SH-SY5Y (cell line): Measurements from ENCODE around the gene ALG12.

ENCODE experiments used
- GATA2 ChIP-seq: IDR thresholded peaks from 2 replicates; pipeline ENCODE4 v1.6.1; 2011; ENCODE audit warnings: mild to moderate bottlenecking, low read depth, low read length
- GATA3 ChIP-seq: IDR thresholded peaks from 2 replicates; pipeline ENCODE4 v1.6.1; 2011; ENCODE audit warnings: low read depth, mild to moderate bottlenecking, low read length, moderate library complexity

ALG12 gene

DNA sequence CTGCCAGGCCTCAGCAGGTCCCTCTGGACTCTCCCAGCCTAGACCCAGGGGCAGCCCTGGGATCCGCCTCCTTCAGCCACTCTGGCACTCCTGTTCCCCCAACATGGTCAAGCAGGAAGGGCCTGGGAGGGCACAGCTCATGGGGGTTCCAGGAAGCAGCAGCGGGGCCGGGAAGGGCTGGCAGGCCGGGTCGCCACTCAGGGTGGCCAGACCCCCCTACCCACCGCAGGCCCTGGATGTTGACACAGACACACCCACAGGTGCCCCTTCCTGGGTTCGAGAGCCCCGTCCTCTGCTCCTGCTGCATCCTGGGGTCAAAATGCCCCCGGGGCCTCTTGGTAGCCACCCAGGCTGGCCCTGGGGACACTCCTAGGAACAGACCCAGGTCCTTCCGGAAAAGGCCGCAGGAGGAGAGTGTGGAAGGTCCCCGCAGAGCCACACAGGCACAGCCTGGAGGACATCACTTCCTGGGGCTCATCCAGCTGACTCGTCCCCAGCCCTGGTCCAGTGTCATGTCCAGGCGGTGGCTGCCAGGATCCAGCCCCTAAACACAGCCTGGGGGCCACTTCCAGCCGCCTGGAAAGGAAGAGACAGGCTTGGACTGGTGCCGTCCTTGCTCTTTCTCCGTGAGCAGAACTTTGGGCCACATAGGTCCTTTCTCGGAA is 35.6 kb upstream of the ALG12 start:
- TF ChIP-seq GATA2 (no peak), GATA3 (no peak)

DNA sequence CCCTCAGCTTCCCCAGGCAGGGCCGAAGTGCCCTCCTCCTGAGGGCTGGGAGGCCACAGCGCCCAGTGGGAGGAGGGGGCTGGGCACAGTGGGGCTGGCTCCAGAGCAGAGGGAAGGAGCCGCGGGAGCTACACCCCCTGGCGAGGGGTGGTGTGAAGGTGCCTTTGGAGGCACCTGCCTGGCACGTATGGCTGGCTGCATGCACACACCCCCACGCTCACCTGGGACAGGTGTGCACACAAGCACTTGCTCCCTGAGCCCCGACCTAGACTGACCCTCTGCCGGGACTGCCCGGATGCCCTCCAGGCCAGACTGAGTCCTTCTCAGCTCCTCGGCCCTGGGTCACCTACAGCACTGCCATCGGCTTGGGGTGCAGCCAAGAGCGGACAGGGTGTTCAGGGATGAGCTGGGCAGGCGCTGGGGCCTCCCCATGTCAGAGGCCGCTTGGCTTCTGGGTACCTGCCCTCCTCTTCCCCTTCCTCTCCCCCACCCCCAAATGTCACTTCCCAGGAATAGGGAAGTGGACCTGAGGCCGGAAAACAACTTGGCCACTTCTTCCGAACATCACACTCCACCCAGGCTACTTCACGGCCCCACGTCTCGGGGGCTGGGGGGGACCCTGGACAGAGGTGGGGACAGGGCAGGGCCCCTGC is 34.9 kb upstream of the ALG12 start:
- TF ChIP-seq GATA3 = no peak

DNA sequence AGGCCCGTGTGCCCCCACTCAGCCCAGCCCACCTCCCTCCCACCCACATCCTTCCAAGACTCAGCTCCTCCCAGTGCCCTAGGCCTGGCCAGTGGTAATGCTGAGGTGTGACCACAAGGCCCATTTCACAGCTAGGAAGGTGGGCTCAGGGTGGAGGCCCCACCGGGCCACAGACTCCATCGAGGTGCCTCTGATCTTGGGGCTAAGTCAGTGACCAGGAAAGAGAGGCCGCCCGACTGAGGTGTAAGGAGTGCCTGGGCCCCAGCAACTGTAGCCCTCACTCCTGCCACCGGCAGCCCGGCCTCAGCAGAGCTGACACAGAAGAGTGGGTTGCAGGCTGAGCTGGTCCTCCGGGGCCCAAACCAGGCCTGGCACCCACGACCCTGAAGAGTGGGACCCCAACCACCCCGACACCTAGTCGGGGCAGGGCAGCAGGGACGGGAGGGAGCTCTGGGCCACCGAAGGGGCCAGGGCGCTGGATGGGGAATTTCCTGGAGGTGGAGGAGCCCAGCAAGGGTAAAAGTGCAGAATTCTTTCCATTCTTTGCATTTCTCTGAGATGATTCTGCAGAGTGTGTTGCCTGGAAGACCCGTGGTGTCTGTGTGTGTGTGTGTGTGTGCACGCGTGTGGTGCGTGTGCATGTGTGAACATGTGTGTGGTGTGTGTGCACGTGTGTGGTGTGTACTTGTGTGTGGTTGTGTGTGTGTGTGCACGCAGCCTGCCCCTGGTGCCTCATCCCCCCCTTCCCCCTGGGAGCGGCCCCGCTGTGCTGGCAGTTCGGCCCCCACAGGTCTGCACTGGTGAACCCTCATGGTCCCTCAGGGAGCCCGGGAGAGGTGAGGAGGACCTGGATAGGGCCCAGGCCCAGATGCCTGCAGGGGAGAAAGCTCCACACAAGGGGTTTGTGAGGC is 34.0 kb upstream of the ALG12 start:
- TF ChIP-seq GATA3 (no peak), GATA2 (no peak)

DNA sequence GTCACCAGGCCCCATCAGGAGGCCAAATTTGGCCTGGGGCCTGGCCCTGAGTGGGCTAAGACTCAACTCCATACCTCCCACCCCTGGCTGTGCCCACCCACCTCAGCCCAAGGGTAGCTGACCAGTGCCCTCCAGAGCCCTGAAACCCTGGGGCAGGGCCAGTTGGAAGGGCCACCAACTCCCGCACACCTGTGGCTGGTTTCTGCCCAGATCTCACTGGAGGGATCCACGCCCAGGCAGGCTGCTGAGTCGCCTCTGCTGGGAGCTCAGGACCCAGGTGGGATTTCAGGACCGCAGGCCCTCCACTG is 33.4 kb upstream of the ALG12 start:
- TF ChIP-seq GATA2 (no peak), GATA3 (no peak)

DNA sequence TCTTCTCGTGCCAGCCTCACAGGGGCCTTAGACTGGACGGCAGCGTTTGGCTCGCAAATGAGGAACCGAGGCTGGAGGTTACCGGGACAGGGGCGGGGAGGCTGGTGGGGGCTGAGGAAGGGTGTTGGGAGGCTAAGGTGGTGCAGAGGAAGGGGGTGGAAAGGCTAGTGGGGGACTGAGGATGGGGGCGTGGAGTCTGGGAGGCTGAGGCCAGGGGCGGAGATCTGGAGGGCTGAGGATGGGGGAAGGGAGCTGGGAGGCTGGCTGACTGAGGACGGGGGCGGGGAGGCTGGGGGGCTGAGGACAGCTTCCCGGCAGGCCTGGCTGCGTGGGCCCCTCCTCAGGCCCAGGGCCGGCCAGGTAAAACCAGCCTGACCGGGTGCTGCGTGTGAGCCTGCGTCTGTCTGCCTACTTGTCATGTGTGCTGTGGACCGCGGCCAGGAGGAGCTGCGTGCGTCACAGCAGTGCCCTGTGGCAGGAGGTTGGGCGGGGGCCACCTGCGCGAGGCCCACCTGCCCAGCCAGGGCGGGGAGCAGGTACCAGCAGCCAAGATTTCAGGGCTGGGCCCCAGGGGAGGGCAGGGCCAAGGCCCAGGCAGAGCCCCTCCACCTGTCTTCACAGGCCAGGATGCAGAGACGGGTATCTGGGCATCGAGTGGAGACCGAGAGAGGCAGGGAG is 32.9 kb upstream of the ALG12 start:
- TF ChIP-seq GATA3 (no peak), GATA2 (no peak)

DNA sequence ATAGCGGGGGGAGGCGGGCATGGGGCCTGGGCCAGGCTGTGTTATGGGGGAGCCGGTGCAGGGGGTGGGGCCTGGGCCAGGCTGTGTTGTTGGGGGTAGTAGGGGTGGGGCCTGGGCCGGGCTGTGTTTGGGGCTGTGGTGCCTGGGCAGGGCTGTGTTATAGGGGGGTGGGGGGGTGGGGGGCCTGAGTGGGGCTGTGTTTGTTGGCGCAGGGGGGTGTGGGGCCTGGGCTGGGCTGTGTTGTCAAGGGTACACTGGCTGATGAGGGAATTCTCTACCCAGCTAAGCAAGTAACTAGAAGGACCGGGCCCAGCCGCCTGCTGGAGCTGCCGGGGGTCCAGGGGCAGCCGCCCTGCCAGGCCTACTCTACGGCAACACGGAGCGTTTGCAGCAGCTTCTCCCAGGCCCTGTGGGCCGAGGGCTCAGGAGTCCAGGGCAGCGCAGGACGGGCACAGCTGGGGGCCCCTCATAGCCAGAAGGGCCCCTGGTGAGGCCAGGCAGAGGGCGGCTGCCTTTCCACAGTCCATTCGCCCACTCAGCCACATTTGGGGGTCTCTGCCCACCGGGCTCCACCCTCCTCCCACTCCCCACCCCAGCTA is 32.3 kb upstream of the ALG12 start:
- TF ChIP-seq GATA3 (no peak), GATA2 (no peak)

DNA sequence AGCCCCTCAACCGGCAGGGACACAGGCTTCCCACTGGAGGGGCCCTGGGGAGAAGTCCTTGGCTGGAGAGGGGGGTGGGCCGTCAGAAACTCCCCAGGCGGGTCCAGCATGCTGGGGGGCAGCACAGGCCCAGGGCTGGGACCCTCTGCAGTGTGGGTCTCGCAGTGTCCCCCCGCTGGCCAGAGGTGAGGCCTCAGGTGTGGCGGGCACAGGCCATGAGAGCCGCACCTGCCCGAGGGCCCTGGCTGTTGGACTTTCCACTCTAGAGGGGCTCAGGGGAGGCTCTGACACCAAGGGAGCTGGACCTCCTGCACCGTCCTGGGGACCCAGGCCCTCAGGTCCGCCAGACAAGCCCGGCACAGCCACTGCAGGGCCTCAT is 31.7 kb upstream of the ALG12 start:
- no peak for TF ChIP-seq GATA3
- TF ChIP-seq GATA2 = no peak

DNA sequence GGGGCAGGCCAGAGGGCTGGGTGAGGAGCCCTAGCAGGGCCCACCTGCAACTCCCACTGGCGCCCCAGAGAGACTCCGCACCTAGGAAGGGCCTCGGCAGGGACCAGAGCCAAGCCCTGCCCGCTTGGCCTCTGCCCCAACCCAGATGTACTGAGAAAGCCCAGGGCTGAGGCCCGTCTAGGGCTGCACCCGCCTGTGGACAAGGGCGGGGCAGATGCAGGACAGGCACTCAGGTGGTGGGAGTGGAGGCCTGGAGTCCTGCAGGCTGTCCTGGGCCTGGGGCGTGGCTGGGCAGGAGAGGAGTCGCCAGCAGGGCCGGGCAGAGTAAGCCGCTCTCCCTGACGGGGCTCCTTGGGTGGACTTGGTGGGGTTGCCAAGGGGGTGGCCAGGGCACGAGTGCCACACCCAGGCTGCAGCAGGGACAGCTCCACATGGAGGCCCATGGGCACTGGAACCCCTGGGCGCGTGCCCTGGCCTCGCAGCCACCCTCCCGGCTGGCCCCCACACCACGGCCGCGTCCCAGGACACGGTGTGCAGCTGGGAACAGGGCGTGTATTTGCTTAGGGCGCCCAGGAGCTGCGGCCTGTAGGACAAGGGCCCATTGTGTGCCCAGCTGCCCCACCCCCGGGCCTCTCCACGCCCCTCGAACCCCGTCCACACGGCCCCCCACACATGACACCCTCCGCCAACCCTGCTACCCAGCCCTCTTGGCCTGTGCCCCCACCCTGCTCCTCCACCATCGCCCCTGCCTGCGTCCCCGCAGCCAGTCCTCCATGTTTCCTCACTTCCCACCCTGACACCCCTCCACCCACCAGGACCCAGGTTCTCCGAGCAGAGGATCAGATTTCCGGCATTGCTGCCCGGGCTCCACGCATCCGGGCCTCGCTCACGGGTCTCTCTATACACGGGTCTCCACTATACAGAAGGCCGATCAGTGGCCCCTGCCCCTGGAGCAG is 31.0 kb upstream of the ALG12 start:
- TF ChIP-seq GATA3 (no peak), GATA2 (no peak)

DNA sequence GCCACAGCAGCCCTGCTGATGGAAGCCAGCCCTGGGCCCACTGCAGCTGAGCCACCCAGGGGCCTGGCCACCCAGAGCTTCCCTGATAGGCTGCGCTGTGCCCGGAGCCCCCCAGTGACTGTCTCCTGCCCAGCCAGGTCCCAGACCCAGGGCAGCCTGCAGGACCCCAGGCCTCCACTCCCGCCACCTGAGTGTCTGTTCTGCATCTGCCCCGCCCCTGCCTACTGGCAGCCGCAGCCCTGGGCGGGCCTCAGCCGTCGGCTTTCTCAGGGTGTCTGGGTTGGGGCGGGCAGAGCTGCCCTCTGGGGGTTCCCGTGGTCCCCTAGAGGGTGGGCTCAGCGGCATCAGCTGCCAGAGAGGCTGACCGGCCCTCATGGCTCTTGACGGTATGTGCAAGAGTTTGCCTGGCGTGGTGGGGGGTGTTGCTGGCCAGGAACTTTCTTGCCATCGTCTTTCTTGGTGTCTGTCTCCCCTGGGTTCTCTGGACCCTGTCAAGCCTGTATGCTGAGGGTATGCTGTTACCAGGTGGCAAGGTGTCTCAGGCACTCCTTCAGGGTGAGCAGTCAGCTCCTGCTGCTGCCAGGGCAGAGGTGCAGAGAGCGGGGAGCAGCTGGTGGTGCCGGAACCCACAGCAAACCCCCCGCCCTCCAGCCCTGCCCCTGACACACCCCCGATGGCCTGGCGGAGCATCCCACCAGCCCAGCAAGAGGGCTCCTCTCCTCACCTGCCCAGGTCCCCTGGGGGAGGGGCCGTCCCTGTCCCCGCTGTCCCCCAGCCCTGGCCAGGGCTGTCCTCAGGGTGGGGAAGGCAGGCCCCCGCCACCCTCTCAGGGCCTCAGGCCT is 30.1 kb upstream of the ALG12 start:
- no peak for TF ChIP-seq GATA3
- TF ChIP-seq GATA2 = no peak

DNA sequence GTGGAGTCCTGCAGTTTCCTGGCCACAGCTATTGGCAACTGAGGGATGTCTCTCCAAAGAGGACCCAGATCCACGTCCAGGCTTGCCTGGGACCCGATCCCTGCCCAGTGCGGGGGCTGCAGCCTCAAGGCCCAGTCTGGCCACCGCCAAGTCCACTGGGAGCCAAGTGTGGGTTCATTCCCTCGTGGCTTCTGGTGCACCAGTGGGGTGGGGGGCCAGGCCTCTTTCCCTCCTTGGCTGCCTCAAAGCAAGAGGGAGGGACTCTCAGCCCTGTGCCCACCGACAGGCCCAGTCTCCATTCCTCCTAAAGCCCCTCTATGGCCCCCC is 29.0 kb upstream of the ALG12 start:
- TF ChIP-seq GATA3 = no peak
- TF ChIP-seq GATA2 = no peak

DNA sequence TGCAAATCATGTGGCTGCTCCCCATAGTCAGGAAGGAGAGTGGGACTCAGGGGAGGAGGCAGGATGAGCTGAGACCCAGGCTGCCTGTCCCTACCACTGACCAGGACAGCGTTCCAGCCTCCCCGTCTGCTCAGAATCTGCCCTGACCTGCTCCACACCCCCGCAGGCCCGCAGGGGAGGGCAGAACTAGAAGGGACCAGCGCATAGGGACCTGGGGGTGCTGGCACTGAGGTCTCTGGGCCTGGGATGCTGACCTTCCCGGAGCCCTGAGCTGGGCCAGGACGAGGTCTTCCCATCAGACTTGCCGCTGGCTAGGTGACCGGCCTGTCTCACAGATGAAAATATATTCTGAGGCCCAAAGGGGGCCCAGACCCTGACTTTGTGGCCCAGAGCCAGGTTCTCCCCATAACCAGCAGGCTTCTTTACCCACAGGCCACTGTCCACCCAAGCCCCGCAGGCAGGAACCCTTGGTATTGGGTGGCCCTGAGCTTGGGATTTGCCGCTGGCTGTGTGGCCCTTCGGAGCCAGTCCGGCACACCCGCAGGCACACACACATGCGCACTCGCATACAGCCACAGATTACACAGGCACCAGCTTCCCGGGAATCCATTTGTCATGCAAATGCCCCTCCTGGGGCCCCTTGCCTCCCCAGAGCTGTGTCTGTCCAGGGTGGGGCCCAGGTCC is 28.5 kb upstream of the ALG12 start:
- TF ChIP-seq GATA3 = no peak
- TF ChIP-seq GATA2 = no peak

DNA sequence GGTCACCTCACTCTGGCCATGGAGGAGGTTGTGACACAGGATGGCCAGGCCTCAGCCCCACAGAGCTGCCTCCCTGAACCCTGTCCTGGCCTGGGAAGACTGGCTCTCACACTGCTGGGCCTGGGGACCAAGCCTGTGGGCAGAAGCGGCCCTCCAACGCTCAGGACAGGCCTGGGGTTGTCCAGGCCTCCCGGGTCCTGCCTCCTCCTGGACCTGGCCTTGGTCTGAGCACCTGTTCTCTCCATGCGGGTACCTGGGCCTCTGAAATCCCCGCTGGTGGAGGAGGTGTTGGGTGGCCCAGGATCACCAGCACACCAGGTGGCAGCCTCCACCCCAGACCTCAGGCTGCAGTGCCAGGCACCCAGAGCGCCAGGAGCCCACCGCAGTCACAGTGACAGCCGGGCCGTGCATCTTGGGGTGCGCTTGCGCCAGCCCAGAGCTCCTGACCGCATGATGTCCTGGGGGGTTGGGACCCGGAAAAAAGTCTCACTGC is 26.2 kb upstream of the ALG12 start:
- no peak for TF ChIP-seq GATA2
- TF ChIP-seq GATA3 = no peak
